ENCODE data around the gene GJC2. TPM values are rescaled to one million over a fixed set of nuclear protein-coding genes. Genes with fewer than 3 reads are reported as not detected.
"Not testable (repeated sequence)": the region's sequence is repeated elsewhere in the genome, so short reads cannot be mapped to it uniquely, and the experiment has no call there.

The GJC2 gene
- total RNA-seq, 1 donor from 2014 or later: 0.65 TPM

- Mint-ChIP-seq H3K27me3 (ENCODE audit: low read depth) (no peaks in the 10 kb centered on the region), H3K27ac (ENCODE audit: unreplicated experiment) (no peak overlapping the region), H3K36me3 (ENCODE audit: low read depth) (peaks cover 3% of the 10 kb centered on the region)
Observed at GRCh38 chr1:228185641-228185965, 35.9 kb downstream of the GJC2 start.

GRCh38 chr1:228188249-228188648 lies 38.5 kb downstream of the GJC2 start:
- H3K27ac Mint-ChIP-seq (ENCODE audit: unreplicated experiment); H3K27me3 Mint-ChIP-seq (ENCODE audit: low read depth); H3K36me3 Mint-ChIP-seq (ENCODE audit: low read depth); H3K9me3 Mint-ChIP-seq; H3K4me1 Mint-ChIP-seq; H3K4me3 Mint-ChIP-seq; DNase-seq (ENCODE audit: low read depth, low spot score): not testable (repeated sequence)

More at GRCh38 chr1:228185641-228185965, 35.9 kb downstream of the GJC2 start:
- Mint-ChIP-seq H3K4me1 (peaks cover 13% of the 10 kb centered on the region), H3K4me3 (no peak overlapping the region), H3K9me3 (no peaks in the 10 kb centered on the region)
- DNase-seq (ENCODE audit: low read depth, low spot score): no peak
- no peak for TF ChIP-seq CTCF (conservative IDR thresholded peaks at IDR 0.05)

GRCh38 chr1:228190182-228190581 lies 40.5 kb downstream of the GJC2 start:
- H3K27ac Mint-ChIP-seq (ENCODE audit: unreplicated experiment): no peak overlapping the region
- H3K9me3 Mint-ChIP-seq: peaks cover 3% of the 10 kb centered on the region
- TF ChIP-seq CTCF (conservative IDR thresholded peaks at IDR 0.05): no peak
- no peak for DNase-seq (ENCODE audit: low read depth, low spot score)
- H3K27me3 Mint-ChIP-seq (ENCODE audit: low read depth): no peaks in the 10 kb centered on the region
- peaks cover 3% of the 10 kb centered on the region for H3K36me3 Mint-ChIP-seq (ENCODE audit: low read depth)
- peaks cover 9% of the 10 kb centered on the region for H3K4me1 Mint-ChIP-seq
- no peak overlapping the region for H3K4me3 Mint-ChIP-seq

GRCh38 chr1:228190778-228191177 lies 41.0 kb downstream of the GJC2 start:
- Mint-ChIP-seq H3K4me1 (peaks cover 14% of the 10 kb centered on the region), H3K9me3 (peaks cover 6% of the 10 kb centered on the region), H3K36me3 (ENCODE audit: low read depth) (peaks cover 8% of the 10 kb centered on the region), H3K27ac (ENCODE audit: unreplicated experiment) (no peak overlapping the region), H3K4me3 (no peak overlapping the region), H3K27me3 (ENCODE audit: low read depth) (no peaks in the 10 kb centered on the region)
- no peak for TF ChIP-seq CTCF (conservative IDR thresholded peaks at IDR 0.05)
- DNase-seq (ENCODE audit: low read depth, low spot score): no peak

GRCh38 chr1:228194436-228194835 lies 44.7 kb downstream of the GJC2 start:
- Mint-ChIP-seq H3K27me3 (ENCODE audit: low read depth) (no peaks in the 10 kb centered on the region), H3K27ac (ENCODE audit: unreplicated experiment) (no peak overlapping the region), H3K9me3 (peaks cover 15% of the 10 kb centered on the region), H3K4me1 (peaks cover 14% of the 10 kb centered on the region), H3K4me3 (no peak overlapping the region), H3K36me3 (ENCODE audit: low read depth) (peaks cover 20% of the 10 kb centered on the region)
- no peak for TF ChIP-seq CTCF (conservative IDR thresholded peaks at IDR 0.05)
- DNase-seq (ENCODE audit: low read depth, low spot score): no peak

- Mint-ChIP-seq H3K4me3 (no peak overlapping the region), H3K9me3 (peaks cover 18% of the 10 kb centered on the region), H3K4me1 (peaks cover 14% of the 10 kb centered on the region), H3K36me3 (ENCODE audit: low read depth) (peaks cover 23% of the 10 kb centered on the region), H3K27me3 (ENCODE audit: low read depth) (no peaks in the 10 kb centered on the region), H3K27ac (ENCODE audit: unreplicated experiment) (no peak overlapping the region)
- DNase-seq (ENCODE audit: low read depth, low spot score): no peak
- TF ChIP-seq CTCF (conservative IDR thresholded peaks at IDR 0.05): no peak
Observed at GRCh38 chr1:228194921-228195812, 45.4 kb downstream of the GJC2 start.

Data from neural crest cell (in vitro differentiated cells).